T-helper 1 cell treated with Interleukin-12 subunit alpha and Interleukin-12 subunit beta and Interleukin-4 antibody, amounts not matched to agents 30 ng/mL and 1 ng/mL, for 36 hours (primary cell): ENCODE measurements around the gene USP44. TPM values are rescaled to one million over a fixed set of nuclear protein-coding genes. Genes with fewer than 3 reads are reported as not detected.

Experiments used
- intact Hi-C: fragments of 100-400 bp; cut with micrococcal nuclease; formaldehyde crosslinking; loops from one replicate; pipeline ENCODE4 v1.15.1; 2024
- total RNA-seq: library from RNA; stranded (reverse); gene quantifications from 2 replicates; pipeline ENCODE4 v1.2.3, GENCODE V29; 2022

Gene USP44
- total RNA-seq, 1 donor from 2014 or later, result 4.3 TPM

GRCh38 chr12:95470300-95470699, 81.0 kb downstream of the USP44 start:
- intact Hi-C loops, result loop anchor here (5.0 kb wide), 2 partner anchors 1263 to 1793 kb away; partner anchors contain the start of gene CRADD

Other genes with a start within 250 kb of the USP44 start
- 66.2 and 84.9 TPM in 2 replicates for gene METAP2, start 77.3 kb downstream of the USP44 start, total RNA-seq
- gene NTN4, start 239.3 kb upstream of the USP44 start, total RNA-seq, result not detected in 2 replicates